ENCODE data around the gene RAMP1.

RAMP1 gene

GRCh38 chr2:237876951-237877491 lies 17.6 kb downstream of the RAMP1 start:
- no peak for DNase-seq (ENCODE audit: low spot score)

- DNase-seq (ENCODE audit: low spot score), result no peak
These were observed 18.3 kb downstream of the RAMP1 start for GRCh38 chr2:237877576-237878307.

- no peak for DNase-seq (ENCODE audit: low spot score)
These were observed 19.1 kb downstream of the RAMP1 start for GRCh38 chr2:237878321-237879057.

DNA sequence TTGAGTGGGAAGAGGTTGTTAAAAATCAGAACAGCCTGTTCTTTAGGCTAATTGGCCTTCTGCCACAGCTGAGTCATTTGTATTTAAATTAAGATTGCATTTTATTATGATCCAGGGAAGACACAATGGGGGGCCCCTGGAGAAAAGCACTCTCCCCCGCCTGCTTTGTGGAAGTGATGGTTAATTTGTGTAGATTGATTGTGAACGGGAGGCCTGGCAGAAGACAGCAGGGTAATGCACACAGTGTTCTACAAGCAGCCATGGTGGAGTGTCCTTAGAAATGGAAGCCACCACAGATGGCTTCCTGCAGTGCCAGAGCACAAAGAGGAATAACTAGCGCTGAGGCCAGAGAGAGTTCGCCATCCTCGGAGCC lies 19.6 kb downstream of the RAMP1 start:
- DNase-seq (ENCODE audit: low spot score), result no peak

GRCh38 chr2:237879991-237880560 lies 20.7 kb downstream of the RAMP1 start:
- DNase-seq (ENCODE audit: low spot score), result no peak

DNA sequence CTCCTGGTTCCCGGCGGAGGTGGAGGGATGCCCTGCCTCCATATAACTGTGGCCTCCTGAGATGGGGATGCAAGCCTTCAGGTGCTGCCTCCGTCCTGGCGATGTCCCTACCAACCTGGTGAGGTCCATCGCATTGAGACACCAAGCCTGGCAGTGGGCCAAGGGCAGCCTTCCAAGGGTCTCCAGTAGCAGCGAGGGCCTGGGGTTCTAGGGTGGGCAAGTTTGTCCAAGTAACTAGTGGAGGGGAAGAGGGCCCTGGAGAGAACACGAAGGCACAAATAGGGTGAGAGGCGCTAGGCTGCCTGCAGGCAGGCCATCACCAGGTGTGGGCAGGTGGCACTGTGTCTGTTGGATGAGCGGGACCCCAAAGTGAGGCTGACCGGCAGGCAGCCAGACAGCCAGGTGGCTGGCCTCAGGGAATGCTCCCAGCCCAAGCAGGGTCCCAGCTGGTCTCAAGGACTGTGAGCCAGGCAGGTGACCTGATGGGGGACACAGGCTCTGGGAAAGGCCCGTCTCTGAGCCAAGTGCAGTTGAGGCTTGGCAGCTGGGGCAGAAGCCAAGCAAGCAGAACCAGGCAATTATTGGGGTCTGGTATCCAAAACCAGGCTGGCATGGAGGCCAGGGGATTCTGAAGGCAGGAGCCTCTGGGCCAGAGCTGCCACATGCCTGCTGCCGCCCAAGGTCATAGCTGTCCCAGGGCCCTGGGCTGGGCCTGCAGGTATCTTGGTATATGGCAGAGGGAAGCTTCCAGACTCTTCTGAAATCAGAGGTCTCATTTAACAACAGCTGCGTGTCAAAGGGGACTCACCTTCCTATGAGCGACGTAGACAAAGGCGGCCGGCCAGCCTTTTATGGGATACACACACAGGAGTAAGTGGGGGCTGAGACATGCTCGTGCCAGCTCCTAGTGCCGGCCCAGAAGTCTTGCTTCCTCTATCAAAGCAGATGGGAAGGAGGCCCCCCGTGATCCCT lies 23.4 kb downstream of the RAMP1 start:
- DNase-seq (ENCODE audit: low spot score), result no peak

- no peak for DNase-seq (ENCODE audit: low spot score)
These were observed 24.6 kb downstream of the RAMP1 start for GRCh38 chr2:237883951-237884446.

GRCh38 chr2:237884681-237885080 lies 25.3 kb downstream of the RAMP1 start:
- no peak for DNase-seq (ENCODE audit: low spot score)

DNA sequence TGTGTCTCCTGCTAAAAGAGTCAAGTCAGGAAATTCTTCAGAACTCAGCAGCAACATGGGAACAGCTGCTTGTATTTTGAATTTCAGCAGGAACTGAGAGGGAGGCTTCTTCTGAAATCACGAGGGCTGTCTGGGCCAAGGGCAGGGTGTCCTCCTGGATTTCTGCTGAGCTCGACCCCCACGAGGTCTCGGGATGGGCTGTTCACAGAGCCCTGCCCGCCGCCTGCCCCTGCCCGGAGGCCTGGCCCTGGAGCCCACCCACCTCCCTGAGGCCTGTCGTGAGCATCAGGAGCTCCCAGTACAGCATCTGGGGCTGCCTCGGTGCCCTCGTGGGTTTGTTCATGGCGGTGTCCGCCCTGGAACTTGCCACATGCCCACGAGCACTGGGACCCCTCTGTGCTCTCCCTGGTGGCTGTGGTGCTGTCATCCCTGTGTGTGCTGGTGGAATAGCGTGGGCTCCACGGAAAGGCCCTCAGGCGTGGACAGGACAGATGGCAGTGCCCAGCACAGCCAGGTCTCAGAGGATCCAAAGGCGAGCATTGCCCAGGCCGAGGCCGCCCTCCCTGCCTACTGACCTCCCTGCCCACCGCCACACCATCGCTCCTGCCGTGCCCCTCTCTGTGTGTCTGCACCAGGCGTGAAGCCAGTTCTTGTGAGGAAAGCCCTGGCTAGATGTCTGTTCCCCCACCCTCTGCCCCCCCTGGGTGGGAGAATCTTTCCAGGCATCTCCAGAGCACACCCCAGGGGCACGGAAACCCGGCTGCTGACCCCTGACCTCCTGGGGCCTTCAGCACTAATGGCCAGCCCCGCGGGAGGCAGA lies 25.9 kb downstream of the RAMP1 start:
- no peak for DNase-seq (ENCODE audit: low spot score)

DNA sequence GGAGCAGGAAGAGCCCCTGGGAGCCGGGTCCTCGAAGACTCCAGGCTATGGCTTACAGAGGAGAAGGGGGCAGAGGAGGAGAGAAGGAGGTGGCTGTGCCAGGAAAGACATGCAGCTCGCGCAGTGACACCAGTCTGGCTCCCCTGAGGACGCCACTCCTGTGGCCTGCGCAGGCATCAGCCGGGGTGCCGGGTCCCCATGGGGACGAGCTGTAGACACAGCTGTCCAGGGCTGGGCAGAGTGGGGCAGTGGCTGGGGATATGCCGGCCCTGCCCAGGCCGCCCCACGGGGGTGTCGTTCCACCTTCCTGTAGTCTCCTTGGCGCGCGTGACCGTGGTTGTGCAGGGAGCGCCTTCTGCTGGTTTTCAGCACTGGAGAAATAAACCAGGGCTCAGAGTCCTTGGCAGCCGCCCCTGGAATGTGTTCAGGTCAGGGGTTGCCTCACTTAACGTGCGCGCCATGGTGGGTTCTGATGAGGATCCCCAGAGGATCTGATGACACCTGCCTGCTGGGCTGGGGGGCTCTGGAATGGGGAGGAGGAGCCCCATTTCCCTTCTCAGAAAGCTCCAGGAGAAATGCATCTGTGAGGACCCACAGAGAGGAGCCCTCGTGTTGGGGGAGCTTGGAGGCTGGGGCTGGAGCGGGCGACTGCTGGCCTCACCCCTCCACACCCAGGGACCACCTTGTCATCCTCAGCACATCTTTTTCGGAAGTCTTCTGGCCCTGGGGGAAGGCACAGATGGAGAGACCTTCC lies 26.7 kb downstream of the RAMP1 start:
- DNase-seq (ENCODE audit: low spot score), result no peak

- no peak for DNase-seq (ENCODE audit: low spot score)
These were observed 27.5 kb downstream of the RAMP1 start for GRCh38 chr2:237886685-237887481.

DNA sequence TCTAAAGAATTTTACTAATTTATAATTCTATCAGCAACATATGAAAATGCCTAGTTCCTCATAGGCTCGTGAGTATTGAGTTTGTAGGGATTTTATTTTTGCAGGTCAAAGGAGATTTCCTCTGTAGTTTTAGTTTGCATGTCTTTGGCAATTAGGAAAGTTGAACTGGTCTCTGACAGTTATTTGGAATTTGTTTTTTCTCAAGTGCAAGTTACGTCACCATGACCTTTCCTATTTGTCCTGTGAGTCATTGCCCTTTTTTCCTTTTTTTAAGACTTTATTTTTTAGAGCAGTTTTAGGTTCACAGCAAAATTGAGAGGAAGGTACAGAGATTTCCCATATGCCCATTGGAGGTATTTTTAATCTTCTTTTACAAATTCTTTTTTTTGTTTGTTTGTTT lies 29.0 kb downstream of the RAMP1 start:
- no peak for DNase-seq (ENCODE audit: low spot score)

DNA sequence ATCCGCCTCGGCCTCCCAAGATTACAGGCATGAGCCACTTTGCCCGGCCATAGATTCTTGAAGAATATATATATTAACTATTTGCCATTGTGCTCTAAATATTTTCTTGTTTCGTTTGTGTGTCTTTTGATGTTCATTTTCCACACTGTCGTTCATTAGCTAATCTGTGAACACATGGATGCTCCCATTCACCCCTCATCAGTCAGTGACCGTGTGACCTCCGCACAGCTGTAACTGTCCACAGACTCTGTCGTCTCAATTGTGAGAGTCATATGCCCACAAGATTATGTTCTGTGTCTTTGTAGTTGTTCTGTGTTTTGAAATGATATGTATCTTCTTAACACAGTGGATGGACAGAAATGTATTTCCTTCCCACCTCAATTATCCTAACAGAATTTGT lies 29.6 kb downstream of the RAMP1 start:
- no peak for DNase-seq (ENCODE audit: low spot score)

DNA sequence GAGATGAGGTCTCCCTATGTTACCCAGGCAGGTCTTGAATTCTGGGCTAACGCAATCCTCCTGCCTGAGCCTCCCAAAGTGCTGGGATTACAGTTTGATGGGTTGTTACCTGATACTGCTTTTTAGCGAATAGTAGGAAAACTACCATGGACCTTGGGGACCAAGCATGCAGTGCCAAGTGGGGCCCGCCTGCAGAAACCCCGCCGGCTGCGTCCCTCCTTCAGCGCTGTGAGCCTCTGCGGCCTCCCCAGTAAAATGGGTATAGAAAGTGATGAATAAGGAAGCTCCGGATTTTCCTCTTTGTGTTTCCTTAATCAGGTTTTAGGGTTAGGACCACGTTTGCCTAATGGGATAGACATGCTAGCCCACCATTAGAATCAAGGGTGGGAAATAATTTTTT lies 30.4 kb downstream of the RAMP1 start:
- no peak for DNase-seq (ENCODE audit: low spot score)

- DNase-seq (ENCODE audit: low spot score), result no peak
These were observed 33.1 kb downstream of the RAMP1 start for GRCh38 chr2:237892478-237892877.

DNA sequence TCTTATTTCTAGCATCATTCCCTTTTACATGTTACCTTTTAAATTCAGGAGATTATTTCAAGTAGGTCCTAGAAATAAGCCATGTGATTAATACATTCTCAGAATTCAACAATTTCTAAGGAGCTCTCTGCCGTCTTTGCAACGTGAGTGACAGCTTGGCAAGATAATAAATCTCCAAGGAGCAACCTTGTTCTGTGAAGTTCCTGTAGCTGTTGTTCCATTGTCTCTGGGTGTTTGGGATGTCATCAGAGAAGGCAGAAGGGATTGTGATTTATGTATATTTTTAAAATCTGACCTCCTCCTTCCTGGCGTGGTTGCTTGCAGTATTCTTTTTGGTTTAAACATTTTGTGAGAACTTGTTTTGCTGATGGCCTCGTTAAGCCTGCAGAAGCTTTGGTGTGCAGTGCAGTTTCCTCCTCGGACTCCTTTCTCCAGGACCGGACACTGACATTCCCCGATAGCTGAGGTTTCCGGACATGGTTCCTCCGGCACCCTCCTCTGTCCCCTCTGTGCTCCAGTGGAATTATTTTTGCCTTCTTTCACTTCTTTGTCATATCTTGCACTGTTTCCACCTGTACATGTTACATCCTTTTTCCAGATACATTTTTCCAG lies 33.7 kb downstream of the RAMP1 start:
- no peak for DNase-seq (ENCODE audit: low spot score)

DNA sequence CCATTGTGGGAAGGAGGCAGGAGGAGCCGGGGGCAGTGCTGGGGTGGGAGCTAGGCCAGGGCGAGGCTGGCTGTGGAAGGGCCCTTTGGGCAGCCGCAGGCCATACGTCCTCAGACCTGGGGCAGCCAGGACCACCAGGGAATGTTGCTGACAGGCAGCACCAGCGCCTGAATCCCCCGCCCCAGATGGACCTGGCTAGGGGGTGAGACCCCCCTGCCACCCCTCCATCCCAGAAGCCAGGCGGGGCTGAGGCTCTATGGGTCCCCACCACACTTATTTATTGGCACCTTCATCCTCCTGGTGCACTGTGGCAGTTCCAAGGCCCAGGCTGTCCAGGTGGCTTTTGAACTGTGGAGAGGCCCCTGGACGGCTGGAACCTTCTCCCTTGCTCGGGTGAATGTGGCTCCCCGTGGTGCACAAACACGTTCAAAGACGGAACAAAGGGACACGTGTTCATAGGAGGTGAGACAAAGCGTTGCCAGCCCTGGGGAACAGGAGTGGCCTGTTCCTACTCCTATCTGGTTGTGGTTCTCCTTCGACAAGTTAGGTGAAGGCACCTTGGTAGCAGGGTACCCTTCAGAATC lies 35.1 kb downstream of the RAMP1 start:
- DNase-seq (ENCODE audit: low spot score), result no peak

DNA sequence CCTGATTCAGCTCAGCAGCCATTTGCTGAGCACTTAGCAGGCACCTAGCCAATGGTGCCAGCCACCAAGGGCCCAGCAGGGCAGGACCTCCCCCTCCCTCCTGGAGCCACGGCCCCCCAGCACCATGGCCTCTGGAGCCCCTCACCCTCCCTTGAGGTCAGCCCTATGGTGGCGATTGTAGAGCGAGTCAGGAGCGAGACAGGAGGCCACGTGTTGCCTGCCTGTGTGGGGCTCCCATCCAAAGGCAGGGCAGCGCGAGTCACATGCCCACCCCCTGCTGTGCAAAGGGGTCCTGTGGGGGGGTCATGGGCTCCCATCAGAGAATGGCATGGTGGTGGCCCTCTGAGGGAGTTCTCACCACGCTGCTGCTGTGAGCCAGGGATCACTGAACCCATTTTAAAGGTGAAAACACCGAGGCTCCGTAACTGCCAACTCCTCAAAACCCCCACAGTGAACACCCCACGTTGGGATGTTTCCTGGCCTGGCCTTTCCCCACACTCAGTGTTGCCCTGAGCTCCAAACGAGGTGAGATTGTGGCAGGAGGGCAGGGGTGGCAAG lies 35.6 kb downstream of the RAMP1 start:
- DNase-seq (ENCODE audit: low spot score), result no peak

Measured in kidney tubule cell (primary cell).